Measurements from ENCODE around the gene MYMK.

MYMK gene

DNA sequence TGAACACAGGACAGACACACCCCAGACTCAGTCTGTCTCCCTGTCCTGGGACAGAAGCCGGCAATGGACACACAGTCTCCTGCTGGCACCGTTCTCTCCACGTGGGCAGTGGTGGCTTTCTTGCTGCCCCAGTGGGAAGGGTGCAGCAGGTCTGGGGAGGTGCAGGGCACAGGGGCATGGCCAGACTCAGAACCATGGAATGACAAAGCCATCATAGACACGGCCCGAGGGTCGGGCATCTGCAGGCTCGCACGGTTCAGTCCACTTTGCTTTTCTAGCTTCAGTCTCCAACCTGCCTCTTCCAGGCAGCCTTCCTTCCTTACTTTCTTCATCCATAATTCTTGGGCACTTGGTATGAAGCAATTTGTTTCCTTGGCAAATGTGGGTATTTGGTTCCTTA lies 16.7 kb downstream of the MYMK start:
- in situ Hi-C loops (cut with HindIII; ENCODE audit: low sequenced_read_pairs): no loop called here

DNA sequence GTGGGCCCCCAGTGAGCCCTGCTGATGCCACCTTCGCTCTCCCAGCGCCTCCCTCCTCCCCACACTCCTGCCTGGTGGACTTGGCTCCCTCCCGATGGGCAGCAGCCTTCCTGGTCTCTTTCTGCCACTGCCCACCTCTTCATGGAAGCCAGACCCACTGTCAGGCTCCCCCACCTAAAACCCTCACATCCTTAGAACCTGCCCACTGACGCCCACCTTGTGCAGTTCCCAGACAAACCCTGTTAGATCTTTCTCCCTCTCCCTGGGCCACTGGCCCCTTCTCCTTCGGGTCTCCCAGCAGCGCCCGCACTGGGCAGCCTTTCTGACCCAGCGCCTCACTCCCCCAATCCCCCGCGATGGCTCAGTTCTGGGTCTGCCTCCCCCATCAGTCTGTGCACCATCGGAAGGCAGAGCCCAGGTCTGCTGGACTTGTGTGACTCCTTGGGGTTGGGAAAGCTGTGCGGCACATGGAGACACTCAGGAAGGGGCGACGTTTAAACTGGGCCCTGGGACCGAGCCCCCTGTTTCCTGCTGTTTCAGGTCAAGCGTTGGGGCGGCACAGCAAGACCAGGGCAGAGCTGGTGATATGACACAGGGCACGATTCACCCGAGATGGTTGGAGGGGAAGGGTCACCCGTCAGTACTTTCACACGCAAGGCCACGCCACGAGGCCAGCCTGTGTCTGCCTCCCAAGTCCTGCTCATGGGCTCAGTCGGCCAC lies 17.4 kb downstream of the MYMK start:
- in situ Hi-C loops (cut with HindIII; ENCODE audit: low sequenced_read_pairs): no loop called here

DNA sequence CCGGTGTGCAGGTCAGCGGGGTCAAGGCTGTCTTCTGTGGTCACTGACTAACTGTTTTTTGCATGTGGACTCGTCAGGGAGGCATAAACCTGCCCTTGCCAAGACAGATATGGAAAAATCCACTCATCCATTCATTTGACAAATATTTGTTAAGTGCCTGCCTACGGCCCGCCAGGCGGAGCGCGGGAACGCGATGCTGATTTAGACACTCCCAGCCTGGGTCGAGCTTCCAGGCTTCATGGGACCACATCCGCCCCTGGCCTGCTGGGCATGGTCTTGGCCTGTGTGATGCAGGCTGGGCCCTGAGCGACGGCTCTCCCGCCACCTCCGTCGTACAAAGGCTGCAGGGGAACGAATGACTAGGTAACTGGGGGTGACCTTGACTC lies 18.1 kb downstream of the MYMK start:
- in situ Hi-C loops (cut with HindIII; ENCODE audit: low sequenced_read_pairs): no loop called here

DNA sequence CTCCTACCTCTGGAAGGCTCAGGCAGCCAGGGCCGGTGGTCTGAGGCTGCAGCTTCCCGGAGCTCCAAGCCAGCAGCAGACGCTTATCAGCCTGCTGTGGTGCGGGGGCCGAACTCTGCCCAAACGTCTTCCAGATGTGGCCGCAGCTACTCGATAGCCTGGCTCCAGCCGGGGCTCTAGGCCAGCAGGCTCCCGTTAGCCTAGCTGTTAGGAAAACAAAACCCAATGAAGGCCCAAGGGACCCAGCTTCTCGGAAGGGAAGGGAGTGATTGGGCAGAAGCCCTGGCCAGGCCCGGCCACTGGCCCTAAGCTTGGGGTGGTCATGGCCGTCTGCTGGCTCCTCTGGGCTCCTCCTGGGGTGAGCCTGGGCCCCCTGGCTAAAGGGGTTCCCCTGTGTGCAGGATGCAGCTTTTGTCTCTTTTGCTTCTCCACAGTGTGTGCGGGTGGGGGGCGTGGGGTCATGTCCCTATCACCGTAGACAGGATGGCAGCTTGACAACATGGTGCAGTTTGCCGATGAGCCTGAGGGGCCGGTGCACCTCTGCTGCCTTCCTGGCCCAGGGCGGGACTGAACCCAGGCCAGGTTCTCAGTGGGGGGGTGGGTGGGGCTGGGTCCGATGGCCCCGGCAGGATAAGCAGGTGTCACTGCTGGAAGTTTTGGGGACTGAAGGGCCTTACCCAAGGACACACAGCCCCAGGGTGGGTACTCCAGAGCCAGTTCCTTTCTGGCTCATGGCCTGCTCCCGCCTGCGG lies 18.7 kb downstream of the MYMK start:
- in situ Hi-C loops (cut with HindIII; ENCODE audit: low sequenced_read_pairs): no loop called here

DNA sequence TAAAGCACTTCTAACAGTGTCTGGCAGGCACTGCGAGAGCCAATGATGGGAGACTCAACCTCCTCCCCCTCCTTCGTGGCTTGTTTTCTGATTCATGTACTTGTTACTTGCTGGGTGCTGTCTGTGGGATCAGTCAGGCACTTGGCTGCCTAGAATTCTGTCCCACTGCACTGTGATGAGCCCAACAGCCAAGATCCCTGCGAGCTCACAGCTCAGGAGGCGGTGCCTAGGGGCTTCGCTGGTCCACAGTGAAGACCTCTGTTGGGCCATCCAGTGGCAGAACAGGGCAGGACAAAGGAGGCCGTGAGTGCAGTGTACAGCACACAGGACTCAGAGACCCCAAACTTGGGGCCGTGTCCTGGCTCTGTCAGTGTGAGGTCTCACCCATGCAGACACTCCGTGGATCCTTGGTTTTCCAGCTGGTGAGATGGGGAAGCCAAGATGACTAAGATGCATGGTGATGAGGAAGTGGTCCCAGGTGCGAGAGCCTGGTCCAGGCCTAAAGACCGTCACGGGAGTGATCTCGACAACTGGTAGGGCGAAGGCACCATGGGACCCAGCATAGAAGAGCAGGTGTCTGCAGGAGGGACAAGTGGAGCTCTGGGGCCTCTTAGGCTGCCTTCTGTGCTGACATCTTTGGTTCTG lies 19.5 kb downstream of the MYMK start:
- in situ Hi-C loops (cut with HindIII; ENCODE audit: low sequenced_read_pairs): no loop called here

DNA sequence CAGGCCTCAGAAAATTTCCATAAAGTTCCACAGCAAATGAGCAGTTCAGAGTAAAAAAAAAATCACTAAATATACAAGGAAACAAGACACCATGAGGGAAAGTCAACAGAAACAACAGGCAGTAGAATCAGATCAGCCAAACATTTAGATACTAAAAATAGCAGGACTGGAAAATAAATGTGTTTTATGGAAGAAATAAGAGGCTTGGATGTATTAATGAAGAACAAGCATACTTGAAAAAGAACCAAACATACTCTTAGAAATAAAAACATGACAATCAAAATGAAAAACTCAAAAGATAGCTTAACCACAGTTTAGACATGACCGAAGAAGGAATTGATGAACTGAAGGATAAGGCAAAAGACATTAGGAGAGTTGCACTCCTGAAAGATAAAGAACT lies 22.6 kb downstream of the MYMK start:
- in situ Hi-C loops (cut with HindIII; ENCODE audit: low sequenced_read_pairs): no loop called here

DNA sequence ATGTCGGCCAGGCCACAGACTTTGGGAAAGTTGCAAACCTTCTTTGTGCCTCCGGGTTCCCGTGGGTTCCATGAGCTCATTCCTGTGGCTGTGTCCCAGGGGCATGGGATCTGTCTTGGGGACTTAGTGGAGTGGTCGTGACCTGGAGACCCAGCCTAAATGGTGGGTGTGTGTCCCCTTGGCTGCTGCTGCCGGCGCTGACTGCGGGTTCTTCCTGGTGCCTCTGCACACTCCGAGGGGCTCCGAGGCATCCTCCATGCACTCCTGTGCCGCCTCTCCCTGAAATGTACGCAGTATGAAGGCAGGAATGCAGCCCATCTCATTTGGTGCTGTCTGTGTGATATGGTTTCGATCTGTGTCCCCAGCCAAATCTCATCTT lies 24.9 kb downstream of the MYMK start:
- in situ Hi-C loops (cut with HindIII; ENCODE audit: low sequenced_read_pairs): loop anchor here (10.0 kb wide), 1 partner anchor 125 kb away; the partner anchor contains the start of genes STKLD1 and SURF4

DNA sequence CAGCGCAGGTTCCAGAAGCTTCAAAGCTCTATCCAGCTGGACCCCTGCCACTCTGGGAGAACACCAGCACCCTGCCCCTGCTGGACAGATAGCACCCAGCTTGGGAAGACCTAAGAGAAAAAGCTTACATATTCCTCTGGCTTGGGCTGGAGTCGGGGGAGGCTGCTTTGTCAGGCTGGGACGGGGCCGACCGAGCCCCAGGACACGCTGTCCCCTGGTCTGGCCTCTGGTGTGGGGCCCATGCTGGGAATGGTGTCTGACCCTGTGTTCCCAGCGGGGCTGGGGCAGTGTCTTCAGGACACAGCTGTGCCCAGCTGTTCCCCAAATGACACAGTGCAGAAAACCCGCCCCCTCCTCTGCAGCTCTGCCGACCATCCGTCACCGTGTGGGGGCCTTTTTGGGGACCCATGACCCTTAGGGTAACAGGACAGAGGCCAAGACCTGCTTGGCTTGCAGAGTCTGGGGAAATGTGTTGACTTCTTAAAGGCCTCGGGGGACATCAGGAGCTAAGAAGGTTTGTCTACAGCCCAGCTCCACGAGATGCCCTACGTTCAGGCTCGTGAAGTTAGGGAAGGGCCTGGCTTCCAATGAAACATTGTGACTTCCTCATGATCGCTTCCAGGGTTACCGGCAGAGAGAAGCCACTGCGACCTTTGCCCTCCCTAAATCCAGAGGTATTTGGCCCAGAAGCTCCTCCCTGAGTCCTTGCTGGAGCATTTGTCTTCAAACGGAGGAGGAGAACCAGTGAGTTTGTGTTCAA lies 25.4 kb downstream of the MYMK start:
- in situ Hi-C loops (cut with HindIII; ENCODE audit: low sequenced_read_pairs): loop anchor here (10.0 kb wide), 1 partner anchor 125 kb away; the partner anchor contains the start of genes STKLD1 and SURF4

DNA sequence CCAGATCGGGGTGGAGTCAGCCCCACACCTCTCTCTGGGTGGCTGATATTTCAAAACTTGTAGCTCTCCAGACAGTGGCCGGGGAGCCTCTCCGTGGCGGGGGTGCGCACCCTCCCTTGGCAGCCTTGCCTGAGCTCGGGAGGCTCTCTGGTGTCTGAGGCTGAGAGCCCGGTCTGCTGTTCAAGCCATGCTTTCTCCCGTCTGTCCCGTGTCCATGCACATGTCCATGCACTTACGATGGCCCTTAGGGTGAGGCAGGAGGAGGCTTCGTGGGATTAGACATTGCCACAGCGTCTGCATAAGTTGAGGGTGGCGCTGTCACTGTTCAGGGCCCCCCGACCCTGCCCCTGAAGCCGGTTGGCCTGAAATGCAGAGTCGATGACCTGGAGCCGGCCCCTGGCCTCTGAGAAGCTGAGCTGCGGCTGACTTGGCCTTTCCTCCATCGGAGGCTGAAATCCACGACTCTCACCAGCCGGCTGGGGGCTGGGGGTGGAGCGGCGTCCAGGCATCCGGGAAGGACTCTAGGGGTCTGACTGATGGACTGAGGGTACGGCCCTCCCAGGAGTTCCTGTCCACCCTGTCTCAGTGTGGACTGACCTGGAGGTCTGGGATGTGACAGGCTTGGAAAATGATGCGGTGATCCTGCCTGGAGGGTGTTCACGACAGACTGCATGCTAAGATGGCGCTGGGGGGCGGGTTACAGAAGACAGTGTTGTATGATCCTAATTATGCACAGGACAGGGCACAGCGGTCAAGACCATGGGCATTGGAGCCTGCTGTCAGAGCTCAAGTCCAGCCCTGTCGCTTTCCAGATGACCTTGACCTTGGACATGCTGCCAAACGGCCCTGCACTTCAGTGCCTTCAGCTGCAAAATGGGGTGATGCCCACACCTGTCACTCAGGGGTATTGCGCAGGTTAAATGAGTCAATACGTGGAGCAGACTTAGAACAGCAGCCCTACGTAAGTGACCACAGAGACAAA lies 27.6 kb downstream of the MYMK start:
- in situ Hi-C loops (cut with HindIII; ENCODE audit: low sequenced_read_pairs): loop anchor here (10.0 kb wide), 1 partner anchor 122 kb away; the partner anchor contains the start of genes STKLD1 and SURF4

DNA sequence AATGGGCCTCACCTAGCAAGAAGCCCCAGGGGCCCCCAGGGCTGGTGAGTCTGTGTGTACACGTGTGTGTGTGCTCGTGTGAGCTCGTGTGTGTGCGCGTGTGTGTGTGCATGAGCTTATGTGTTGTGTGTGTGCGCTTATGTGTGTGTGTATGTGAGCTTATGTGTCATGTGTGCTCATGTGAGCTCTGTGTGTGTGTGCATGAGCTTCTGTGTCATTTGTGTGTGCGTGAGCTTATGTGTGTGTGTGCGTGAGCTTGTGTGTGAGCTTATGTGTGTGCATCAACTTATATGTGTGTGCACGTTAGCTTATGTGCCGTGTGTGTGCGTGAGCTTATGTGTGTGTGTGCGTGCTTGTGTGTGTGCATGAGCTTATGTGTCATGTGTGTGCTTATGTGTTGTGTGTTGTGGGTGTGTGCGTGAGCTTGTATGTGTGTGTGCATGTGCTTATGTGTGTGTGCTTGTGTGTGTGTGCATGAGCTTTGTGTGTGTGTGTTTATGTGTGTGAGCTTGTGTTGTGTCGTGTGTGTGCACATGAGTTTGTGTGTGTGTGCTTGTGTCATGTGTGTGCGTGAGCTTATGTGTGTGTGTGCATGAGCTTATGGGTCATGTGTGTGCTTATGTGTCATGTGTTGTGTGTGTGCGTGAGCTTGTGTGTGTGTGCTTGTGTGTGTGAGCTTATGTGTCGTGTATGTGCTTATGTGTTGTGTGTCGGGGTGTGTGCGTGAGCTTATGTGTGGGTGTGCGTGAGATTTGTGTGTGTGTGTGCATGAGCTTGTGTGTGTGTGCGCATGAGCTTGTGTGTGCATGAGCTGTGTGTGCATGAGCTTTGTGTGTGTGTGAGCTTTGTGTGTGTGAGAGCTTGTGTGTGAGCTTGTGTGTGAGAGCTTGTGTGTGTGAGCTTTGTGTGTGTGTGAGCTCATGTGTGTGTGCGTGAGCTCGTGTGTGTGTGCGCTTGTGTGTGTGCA lies 29.1 kb downstream of the MYMK start:
- in situ Hi-C loops (cut with HindIII; ENCODE audit: low sequenced_read_pairs): loop anchor here (10.0 kb wide), 1 partner anchor 121 kb away; the partner anchor contains the start of genes STKLD1 and SURF4

DNA sequence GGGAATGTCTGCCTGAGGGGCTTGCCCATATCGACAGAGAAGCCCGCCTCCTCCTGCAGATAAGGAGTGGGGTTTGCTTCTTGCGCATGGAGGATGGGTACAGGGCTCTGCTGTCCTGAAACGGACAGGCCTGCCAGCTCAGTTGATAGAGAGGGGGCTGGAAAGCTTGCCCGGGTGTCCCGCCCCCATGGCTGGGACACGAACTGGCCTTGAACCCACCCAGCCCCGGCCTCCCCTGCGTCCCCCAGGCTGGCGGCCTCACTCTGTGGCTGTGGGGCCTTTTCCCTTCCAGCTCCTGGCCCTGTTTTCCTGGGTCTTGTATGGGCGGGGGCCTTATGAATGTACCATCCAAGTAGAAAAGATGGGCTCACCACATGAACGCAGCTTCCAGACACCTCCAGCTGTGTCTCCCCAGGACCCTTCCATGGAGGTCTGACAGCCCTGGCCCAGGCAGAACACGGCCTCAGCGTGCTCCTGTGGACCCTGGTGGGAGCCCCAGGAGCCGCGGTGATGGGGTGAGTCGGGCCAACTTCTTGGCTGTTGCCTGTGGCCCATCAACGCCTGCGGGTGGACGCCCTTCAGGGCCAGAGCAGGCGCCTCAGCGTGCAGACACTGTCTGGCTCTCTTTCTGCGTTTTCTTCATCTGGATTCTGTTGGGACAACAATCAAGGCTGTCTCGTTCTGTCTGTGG lies 30.0 kb downstream of the MYMK start:
- in situ Hi-C loops (cut with HindIII; ENCODE audit: low sequenced_read_pairs): loop anchor here (10.0 kb wide), 1 partner anchor 120 kb away; the partner anchor contains the start of genes STKLD1 and SURF4

DNA sequence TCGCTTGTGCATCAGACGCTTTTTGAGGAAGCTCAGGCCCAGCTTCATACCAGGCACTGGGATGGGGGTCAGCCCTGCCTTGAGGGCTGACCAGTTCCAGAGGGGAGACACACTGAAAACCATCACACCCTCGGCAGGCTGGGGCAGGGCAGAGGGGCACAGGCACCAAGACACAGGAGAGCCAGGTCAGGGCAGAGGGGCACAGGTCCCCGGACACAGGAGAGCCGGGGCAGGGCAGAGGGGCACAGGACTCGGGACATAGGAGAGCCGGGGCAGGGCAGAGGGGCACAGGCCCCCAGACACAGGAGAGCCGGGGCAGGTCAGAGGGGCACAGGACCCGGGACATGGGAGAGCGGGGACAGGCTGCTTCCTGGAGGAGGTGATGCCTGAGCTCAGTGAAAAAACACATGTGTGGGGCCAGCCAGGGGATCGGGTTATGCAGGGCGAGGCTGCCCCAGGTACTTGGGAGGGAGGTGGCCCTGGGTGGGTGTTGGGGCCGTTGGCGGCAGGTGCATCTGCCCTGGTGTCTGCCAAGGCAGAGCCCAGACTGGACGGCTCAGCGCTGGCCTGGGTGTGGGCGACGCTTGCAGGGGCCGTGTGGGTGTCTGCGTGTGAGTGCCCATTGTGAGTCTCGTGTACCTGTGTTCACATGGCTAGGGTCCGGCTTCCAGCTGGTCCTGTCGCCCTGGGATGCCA lies 30.8 kb downstream of the MYMK start:
- in situ Hi-C loops (cut with HindIII; ENCODE audit: low sequenced_read_pairs): loop anchor here (10.0 kb wide), 1 partner anchor 119 kb away; the partner anchor contains the start of genes STKLD1 and SURF4

DNA sequence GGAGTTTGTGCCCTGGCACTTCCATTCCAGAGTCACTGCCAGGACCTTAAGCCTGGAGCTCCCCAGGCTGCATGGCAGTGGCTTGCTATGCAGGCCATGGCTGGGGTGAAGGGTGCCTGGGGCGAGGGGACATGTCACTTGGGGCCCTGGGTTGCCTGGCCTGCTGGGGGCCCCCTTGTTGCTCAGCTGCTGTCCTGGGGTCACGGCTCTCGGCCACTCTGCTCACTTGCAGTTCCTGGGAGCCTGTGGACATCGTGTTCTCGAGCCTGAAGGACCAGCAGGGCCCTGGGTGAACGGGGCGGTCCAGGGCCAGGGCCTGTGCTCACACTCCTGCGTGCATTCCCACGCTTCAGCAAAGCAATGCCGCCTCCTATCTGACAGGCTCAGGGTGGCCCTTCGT lies 31.3 kb downstream of the MYMK start:
- in situ Hi-C loops (cut with HindIII; ENCODE audit: low sequenced_read_pairs): loop anchor here (10.0 kb wide), 1 partner anchor 119 kb away; the partner anchor contains the start of genes STKLD1 and SURF4

DNA sequence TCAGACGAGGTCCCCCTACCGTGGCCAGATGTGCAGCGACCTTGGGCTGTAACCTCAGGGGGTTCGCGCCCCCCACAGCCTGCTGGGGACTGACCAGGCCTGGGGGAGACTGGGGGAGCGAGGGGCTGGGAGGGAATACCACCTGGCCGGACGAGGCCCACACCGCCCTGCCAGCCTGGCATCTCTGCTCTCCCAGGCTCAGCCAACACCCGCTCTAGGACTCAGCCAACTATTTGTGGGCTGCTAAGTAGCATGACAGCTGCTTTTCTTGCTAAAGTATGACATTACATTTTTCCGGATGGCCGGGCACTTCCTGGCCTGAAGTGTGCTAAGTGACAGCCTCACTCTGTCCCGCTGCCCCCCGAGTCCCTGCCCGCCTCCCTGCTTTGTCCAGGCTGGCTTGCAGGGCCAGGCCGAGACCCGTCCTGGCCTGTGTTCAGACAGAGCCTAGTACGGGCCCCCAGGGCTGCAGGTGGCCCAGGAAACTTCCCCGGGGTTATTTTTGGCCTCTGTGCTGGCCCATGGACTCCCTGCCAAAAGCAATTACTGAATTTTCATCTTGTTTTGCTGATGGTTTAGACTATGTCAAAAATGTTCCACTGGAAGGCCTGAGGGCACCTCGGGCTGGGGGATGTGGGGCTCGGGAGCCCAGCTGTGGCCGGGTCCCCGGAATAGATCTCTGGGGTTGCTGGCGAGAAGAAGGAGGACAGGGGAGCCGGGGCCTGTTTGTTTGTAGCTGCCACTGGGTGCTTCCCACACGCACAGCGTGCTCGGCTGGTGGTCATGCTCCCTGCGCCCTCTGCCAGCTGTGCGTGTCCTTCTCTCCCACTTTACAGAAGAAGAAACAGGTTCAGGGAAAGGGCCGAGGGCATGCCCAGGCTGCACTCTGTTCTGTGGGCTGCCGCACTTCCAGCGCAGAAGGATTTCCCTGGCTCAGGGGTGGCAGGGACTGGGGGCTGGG lies 32.4 kb downstream of the MYMK start:
- in situ Hi-C loops (cut with HindIII; ENCODE audit: low sequenced_read_pairs): loop anchor here (10.0 kb wide), 1 partner anchor 118 kb away; the partner anchor contains the start of genes STKLD1 and SURF4

DNA sequence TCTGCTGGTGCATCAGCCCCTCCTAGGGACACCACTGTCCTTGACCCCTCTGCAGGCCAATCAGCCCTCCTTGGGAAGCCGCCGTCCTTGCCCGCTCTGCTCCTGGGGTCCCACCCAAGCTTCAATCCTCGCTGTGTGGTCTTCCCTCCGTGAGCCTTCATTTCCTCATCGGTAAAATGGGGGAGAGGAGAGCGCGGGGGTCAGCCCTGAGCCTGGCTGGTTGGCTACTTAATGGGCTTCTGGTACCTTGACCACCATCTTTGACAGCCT lies 33.2 kb downstream of the MYMK start:
- in situ Hi-C loops (cut with HindIII; ENCODE audit: low sequenced_read_pairs): loop anchor here (10.0 kb wide), 1 partner anchor 117 kb away; the partner anchor contains the start of genes STKLD1 and SURF4

Data from DLD1 (cell line).